KMS-11 (cell line): ENCODE measurements around the gene CLMP.

Source experiments
- H2AFZ ChIP-seq: fragments of 200-600 bp; sonication (generic); 2 replicates; pipeline ENCODE4 v1.6.1; 2016; ENCODE audit warnings: antibody characterized with exemption, mixed run types, low read depth
- H3K27ac ChIP-seq: fragments of 200-600 bp; sonication (generic); 2 replicates; pipeline ENCODE4 v1.6.1; 2016; ENCODE audit warnings: mild to moderate bottlenecking, mixed run types
- H3K27me3 ChIP-seq: fragments of 200-600 bp; sonication (generic); 2 replicates; pipeline ENCODE4 v1.6.1; 2017; ENCODE audit warnings: mild to moderate bottlenecking, low read depth, mixed run types, moderate library complexity; ENCODE audit not compliant: insufficient read depth
- H3K36me3 ChIP-seq: fragments of 200-600 bp; sonication (generic); 2 replicates; pipeline ENCODE4 v1.6.1; 2017; ENCODE audit warnings: mild to moderate bottlenecking, mixed run types; ENCODE audit not compliant: insufficient read depth
- H3K4me1 ChIP-seq: fragments of 200-600 bp; sonication (generic); 2 replicates; pipeline ENCODE4 v1.6.1; 2016; ENCODE audit warnings: mild to moderate bottlenecking, low read depth, mixed run types; ENCODE audit not compliant: poor library complexity, severe bottlenecking
- H3K4me2 ChIP-seq: fragments of 200-600 bp; sonication (generic); 2 replicates; pipeline ENCODE4 v1.7.0; 2016; ENCODE audit warnings: mild to moderate bottlenecking, mixed run types
- H3K4me3 ChIP-seq: fragments of 200-600 bp; sonication (generic); IDR thresholded peaks from 2 replicates; pipeline ENCODE4 v1.6.1; 2017; ENCODE audit warnings: low read depth, low read length, mixed read lengths; ENCODE audit not compliant: insufficient read depth
- H3K79me2 ChIP-seq: fragments of 200-600 bp; sonication (generic); 2 replicates; pipeline ENCODE4 v1.6.1; 2016; ENCODE audit warnings: low read depth, mixed run types; ENCODE audit not compliant: insufficient read depth
- H3K9ac ChIP-seq: fragments of 200-600 bp; sonication (generic); 2 replicates; pipeline ENCODE4 v1.6.1; 2016; ENCODE audit warnings: mild to moderate bottlenecking, mixed run types
- H4K20me1 ChIP-seq: fragments of 200-600 bp; sonication (generic); 2 replicates; pipeline ENCODE4 v1.6.1; 2016; ENCODE audit warnings: mild to moderate bottlenecking, mixed run types; ENCODE audit not compliant: insufficient read depth
- TF ChIP-seq, protein P1 (sequence below): fragments of 200-600 bp; sonication (generic); conservative IDR thresholded peaks from 2 replicates; pipeline ENCODE4 v1.6.1; 2017; ENCODE audit warnings: low read depth, mild to moderate bottlenecking, antibody characterized with exemption, low read length, moderate library complexity, mixed read lengths

The CLMP gene

GRCh38 chr11:123143921-123144320, 51.1 kb downstream of the CLMP start:
- Histone ChIP-seq H4K20me1 (no peaks in the 10 kb centered on the region), H3K9ac (no peak overlapping the region), H3K4me2 (no peak overlapping the region), H3K27ac (no peak overlapping the region), H3K4me3 (no peak overlapping the region), H3K36me3 (no peaks in the 10 kb centered on the region), H3K27me3 (no peaks in the 10 kb centered on the region), H3K4me1 (no peaks in the 10 kb centered on the region), H3K79me2 (no peaks in the 10 kb centered on the region), H2AFZ (no peak overlapping the region)
- TF ChIP-seq, protein P1, sequence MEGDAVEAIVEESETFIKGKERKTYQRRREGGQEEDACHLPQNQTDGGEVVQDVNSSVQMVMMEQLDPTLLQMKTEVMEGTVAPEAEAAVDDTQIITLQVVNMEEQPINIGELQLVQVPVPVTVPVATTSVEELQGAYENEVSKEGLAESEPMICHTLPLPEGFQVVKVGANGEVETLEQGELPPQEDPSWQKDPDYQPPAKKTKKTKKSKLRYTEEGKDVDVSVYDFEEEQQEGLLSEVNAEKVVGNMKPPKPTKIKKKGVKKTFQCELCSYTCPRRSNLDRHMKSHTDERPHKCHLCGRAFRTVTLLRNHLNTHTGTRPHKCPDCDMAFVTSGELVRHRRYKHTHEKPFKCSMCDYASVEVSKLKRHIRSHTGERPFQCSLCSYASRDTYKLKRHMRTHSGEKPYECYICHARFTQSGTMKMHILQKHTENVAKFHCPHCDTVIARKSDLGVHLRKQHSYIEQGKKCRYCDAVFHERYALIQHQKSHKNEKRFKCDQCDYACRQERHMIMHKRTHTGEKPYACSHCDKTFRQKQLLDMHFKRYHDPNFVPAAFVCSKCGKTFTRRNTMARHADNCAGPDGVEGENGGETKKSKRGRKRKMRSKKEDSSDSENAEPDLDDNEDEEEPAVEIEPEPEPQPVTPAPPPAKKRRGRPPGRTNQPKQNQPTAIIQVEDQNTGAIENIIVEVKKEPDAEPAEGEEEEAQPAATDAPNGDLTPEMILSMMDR = no peak

GRCh38 chr11:123143476-123143875, 51.6 kb downstream of the CLMP start:
- TF ChIP-seq, protein P1 = no peak
- H3K36me3 ChIP-seq = no peaks in the 10 kb centered on the region
- H3K9ac ChIP-seq = no peak overlapping the region
- H3K27ac ChIP-seq = no peak overlapping the region
- no peaks in the 10 kb centered on the region for H3K4me1 ChIP-seq
- H4K20me1 ChIP-seq = no peaks in the 10 kb centered on the region
- H3K27me3 ChIP-seq = no peaks in the 10 kb centered on the region
- no peak overlapping the region for H3K4me2 ChIP-seq
- H2AFZ ChIP-seq = no peak overlapping the region
- no peaks in the 10 kb centered on the region for H3K79me2 ChIP-seq
- H3K4me3 ChIP-seq = no peak overlapping the region

- Histone ChIP-seq H3K9ac (no peak overlapping the region), H3K4me2 (no peak overlapping the region), H3K79me2 (no peaks in the 10 kb centered on the region), H4K20me1 (no peaks in the 10 kb centered on the region), H3K27ac (no peak overlapping the region), H3K36me3 (no peaks in the 10 kb centered on the region), H3K4me3 (no peak overlapping the region), H3K27me3 (no peaks in the 10 kb centered on the region), H3K4me1 (peaks cover 3% of the 10 kb centered on the region), H2AFZ (no peak overlapping the region)
- TF ChIP-seq, protein P1 = no peak
These were observed 55.8 kb downstream of the CLMP start for GRCh38 chr11:123139206-123139605.

DNA sequence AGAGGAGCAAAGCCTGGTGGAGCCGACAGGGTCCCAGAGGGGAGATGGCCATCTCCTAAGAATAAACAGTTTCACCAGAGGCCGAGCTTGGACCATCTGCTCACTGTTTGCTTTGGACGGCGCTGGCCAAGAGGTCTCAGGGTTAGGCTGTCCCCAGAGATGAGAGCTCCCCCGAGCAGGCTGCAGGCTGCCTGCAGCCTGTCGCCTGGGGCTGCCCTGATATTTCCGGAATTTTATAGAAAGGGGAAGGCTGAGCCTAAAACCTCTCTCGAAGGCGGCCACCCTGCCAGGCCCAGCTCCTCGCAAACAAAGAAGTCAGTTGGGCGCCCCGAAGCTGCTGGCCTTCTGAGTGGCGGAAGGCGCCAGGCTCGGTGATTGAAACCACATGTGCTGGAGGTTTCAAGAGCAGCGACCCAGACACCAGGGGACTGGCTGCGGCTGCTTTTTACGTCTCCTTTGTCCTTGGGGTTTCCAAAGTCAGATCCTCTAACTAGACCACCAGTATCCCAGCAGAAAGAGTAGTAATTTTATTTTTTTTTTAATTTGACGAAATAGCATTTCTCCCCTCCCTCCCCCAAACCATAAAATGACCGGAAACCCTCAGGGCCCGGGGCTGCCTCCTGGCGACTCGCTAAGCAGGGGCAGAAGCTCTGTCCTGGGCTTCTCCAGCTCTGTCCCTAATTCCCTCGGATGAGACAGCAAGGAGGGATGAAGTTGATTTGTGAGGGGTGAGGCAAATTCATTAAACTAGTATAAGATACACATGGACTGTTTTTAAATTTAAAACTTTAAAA, 57.4 kb downstream of the CLMP start:
- Histone ChIP-seq H3K79me2 (no peaks in the 10 kb centered on the region), H3K9ac (peak overlapping the region; percentile 7; the same call in 1 of the 2 replicates), H3K27ac (no peak overlapping the region), H2AFZ (peak overlapping the region; percentile 19), H3K4me1 (peaks cover 3% of the 10 kb centered on the region), H3K4me2 (no peak overlapping the region), H4K20me1 (no peaks in the 10 kb centered on the region), H3K36me3 (no peaks in the 10 kb centered on the region), H3K27me3 (no peaks in the 10 kb centered on the region), H3K4me3 (no peak overlapping the region)
- TF ChIP-seq, protein P1 = no peak
